DMS114 treated with DMSO at 0.1 percent for 48 hours (cell line): ENCODE results near the gene GOLGA5.
"Not testable (repeated sequence)": the region's sequence is repeated elsewhere in the genome, so short reads cannot be mapped to it uniquely, and the experiment has no call there.

Experiments
- DNase-seq: peaks from one replicate; lab custom pipeline; 2025; ENCODE audit not compliant: unreplicated experiment; lab: John Stamatoyannopoulos, UW

Gene GOLGA5

GRCh38 chr14:92819680-92820535 lies 25.8 kb downstream of the GOLGA5 start:
- not testable (repeated sequence) for DNase-seq

- not testable (repeated sequence) for DNase-seq
Observed at GRCh38 chr14:92820536-92820840, 26.4 kb downstream of the GOLGA5 start.

- DNase-seq, result no peak
Observed at GRCh38 chr14:92830902-92831301, 36.8 kb downstream of the GOLGA5 start.

DNA sequence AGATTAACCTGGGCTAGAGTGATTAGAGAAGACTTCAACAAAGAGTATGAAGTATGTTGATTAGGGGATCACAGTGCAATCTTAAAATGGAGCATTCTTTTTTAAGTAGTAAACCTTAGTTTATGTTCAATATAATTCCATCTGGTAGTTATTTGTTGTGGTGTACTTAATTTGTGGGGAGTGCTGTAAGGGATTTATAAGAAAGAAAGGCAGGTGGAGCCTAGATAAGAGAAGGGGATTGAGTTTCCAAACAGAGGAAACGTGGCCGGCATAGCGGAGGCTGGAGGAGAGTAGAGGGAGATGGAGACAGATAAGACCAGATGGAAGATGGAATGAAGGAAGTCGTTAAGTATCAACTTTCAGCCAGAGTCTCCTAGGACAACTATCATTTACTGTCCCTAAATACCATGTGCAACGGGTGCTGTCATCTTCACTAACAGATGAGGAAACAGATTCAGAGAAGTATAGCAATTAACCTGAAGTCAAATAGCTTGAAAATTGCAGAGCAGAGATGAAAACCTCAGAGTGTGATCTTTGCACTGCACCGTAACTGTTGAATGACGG lies 38.1 kb downstream of the GOLGA5 start:
- DNase-seq, result no peak

DNA sequence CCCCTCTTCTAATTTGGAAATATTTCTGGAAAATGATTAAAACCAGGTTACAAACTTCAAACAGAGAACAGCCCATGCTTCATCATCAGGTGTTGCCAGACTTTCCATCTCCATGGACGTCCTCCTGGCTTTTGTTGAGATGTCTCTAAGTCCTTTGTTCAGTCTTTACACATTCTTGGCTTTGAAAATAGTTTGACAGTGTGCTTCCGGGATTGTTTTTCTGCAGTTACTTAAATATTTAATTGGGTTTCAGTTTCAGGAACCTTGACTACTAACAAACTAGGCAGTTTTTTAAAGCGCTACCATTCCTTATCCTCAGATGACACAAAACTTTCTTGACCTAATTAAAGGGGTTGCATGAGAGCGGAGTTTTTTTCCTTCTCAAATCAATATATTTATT lies 47.8 kb downstream of the GOLGA5 start:
- DNase-seq, result no peak

- no peak for DNase-seq
Observed at GRCh38 chr14:92844204-92844603, 50.1 kb downstream of the GOLGA5 start.

GRCh38 chr14:92846162-92846897 lies 52.2 kb downstream of the GOLGA5 start:
- DNase-seq, result no peak

DNA sequence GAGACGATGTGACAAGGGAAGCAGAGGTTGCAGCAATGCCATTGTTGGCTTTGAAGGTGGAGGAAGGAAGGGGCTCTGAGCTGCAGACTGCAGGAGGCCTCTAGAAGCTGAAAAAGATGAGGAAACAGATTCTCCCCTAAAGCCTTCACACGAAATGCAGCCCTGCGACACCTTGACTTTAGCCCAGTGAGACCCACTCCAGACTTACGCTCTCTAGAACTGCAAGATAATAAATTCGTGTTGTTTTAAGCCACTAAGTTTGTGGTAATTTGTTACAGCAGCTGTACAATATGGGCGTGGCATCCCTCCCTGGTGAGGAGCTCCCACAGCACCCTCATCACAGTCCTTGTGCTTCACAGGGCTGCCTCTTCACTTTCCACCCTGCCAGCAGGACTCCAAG lies 53.2 kb downstream of the GOLGA5 start:
- no peak for DNase-seq

DNA sequence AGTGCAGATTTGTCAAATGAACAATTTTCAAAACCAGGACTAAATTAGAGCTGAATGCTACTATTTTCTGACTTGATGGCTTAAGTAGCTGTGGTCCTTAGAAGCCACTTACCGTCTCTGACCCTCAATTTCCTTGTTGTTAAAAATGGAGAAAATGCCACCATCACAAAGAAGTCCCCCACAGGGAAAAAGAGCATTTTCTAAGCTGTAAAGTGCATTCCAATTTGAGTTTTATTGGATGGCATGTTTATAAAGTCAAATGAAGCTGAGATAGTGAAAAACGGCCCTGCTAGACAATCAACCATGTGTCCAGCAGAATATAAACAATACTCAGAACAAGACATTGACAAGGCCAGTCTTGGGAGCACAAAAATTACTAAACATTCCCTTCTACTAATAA lies 53.6 kb downstream of the GOLGA5 start:
- no peak for DNase-seq

DNA sequence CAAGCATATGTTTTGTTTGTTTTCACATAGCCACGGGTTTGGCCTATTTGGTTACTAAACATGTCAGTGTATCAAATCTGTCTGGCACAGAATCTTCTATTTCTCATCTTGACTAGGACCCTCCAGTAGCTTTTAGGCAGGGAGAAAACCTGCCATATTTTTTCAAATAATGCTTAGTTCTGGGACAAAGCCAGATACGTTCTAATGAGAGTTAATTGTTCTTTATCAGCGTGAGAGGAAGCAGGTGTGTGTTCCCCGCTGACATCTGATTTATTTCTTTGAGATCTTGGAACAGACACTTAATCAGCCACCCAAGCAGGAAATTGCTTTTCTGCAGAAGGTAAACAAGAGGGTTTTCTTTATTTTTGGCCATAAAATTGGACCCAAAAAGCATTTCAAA lies 54.8 kb downstream of the GOLGA5 start:
- no peak for DNase-seq

DNA sequence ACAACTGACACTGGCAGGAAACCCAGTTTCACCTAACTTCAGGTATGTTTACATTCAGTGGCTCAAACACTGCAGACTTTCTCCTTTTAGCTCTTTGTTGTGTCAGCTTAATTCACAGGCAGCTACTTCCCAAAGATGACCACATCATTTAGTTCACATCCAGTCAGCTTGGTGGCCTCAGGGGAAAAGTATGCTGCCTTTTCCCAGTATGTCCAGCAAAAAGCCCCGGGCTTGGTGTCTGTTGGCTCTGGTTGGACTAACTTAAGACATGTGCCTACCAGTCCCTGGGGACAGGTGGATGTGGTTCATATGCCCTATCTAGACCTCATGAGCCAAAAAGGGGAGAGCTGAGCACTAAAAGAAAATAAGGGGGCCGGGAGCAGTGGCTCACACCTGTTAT lies 56.4 kb downstream of the GOLGA5 start:
- DNase-seq, result no peak

DNA sequence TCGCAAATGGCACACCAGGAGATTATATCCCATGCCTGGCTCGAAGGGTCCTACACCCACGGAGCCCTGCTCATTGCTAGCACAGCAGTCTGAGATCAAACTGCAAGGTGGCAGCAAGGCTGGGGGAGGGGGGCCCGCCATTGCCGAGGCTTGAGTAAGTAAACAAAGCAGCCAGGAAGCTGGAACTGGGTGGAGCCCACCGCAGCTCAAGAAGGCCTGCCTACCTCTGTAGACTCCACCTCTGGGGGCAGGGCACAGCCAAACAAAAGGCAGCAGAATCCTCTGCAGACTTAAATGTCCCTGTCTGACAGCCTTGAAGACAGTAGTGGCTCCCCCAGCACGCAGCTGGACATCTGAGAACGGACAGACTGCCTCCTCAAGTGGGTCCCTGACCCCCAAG lies 59.0 kb downstream of the GOLGA5 start:
- not testable (repeated sequence) for DNase-seq

GRCh38 chr14:92860049-92860840 lies 66.1 kb downstream of the GOLGA5 start:
- no peak for DNase-seq

DNA sequence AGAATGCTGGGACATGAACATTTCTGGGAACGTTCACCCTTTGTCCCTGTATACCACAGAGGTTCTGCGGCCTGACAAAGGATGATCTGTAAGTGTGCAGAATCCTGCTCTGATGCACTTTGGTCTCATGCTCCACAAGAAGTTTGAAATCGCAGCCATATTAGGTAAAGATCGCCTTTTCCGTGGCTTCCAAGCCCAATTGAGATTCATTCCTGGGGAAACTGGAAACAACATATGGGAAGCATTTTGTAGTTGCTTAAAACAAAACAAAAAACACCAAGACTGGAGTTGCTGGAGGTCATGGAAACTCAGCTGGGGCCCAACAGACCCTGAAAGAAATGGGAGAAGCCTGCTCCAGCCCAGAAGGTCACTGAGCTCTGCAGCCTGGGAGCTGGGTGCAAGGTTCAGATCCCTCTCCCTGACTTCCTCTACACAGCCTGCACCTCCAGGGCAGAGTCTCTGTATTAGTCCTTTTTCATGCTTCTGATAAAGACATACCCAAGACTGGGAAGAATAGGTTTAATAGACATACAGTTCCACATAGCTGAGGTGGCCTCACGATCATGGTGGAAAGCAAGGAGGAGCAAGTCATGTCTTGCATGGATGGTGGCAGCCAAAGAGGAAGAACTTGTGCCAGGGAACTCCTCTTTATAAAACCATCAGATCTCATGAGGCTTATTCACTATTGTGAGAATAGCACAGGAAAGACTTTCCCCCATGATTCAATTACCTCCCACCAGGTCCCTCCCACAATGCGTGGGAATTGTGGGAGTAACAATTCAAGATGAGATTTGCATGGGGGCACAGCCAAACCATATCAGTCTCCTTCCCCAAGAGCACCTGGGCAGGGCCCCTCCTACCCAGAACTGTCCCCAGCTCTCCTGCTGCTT lies 68.0 kb downstream of the GOLGA5 start:
- DNase-seq, result no peak

GRCh38 chr14:92863286-92864080 lies 69.4 kb downstream of the GOLGA5 start:
- no peak for DNase-seq

DNA sequence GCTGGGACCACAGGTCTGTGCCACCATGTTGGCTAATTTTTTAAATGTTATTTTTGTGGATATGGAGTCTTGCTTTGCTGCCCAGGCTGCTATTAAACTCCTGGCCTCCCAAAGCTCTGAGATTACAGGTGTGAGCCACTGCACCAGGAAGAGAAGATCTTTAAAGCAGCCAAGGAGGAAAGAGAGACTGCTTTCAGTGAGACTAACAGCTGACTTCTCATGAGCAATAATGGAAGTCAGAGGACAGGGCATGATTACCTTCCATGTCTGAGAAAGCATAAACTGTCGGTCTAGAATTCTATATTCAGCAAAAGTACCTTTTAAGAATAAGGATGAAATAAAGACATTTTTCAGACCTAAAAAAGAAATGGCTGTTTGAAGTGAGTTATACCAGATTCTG lies 71.6 kb downstream of the GOLGA5 start:
- no peak for DNase-seq

GRCh38 chr14:92866181-92866752 lies 72.2 kb downstream of the GOLGA5 start:
- no peak for DNase-seq

GRCh38 chr14:92866901-92867865 lies 73.1 kb downstream of the GOLGA5 start:
- DNase-seq, result no peak
